SK-MEL-5 (cell line): ENCODE results near the gene NTM. TPM values are rescaled to one million over a fixed set of nuclear protein-coding genes. Genes with fewer than 3 reads are reported as not detected.
A peak's percentile ranks its signal among the peaks of the same experiment; 100 is the strongest.

Experiments used
- DNase-seq: peaks from one replicate; pipeline ENCODE4 v3.0.0-alpha.2; 2016; ENCODE audit warnings: low read depth, low spot score
- in situ Hi-C: cut with HindIII; loops from 2 replicates; pipeline ENCODE4 v1.10.0; 2016; ENCODE audit warnings: low sequenced_read_pairs, high pct_unique_total_duplicates, low pct_unique_long_range_greater_than_20kb
- total RNA-seq: library from RNA; depleted of rRNA; stranded (reverse); fragments of >200 nt; shearing (Covaris generic); gene quantifications from 2 replicates; pipeline ENCODE4 v1.2.3, GENCODE V29; 2014

The NTM gene
- total RNA-seq, 1 experiment from 2014 or later = 0.95 TPM

GRCh38 chr11:132228746-132229325 lies 858.4 kb downstream of the NTM start:
- in situ Hi-C loops = no loop called here
- DNase-seq = no peak

- DNase-seq = no peak
- in situ Hi-C loops = no loop called here
Observed at GRCh38 chr11:132231656-132232347, 861.4 kb downstream of the NTM start.

GRCh38 chr11:132234878-132235277 lies 864.5 kb downstream of the NTM start:
- no peak for DNase-seq
- in situ Hi-C loops = no loop called here

- DNase-seq = no peak
- in situ Hi-C loops = no loop called here
Observed at GRCh38 chr11:132237781-132238180, 867.4 kb downstream of the NTM start.

- in situ Hi-C loops = no loop called here
- no peak for DNase-seq
Observed at GRCh38 chr11:132238331-132238866, 868.0 kb downstream of the NTM start.

- no peak for DNase-seq
- in situ Hi-C loops = no loop called here
Observed at GRCh38 chr11:132240374-132240773, 870.0 kb downstream of the NTM start.

- DNase-seq = no peak
- in situ Hi-C loops = no loop called here
Observed at GRCh38 chr11:132242632-132243031, 872.2 kb downstream of the NTM start.

- in situ Hi-C loops = no loop called here
- no peak for DNase-seq
Observed at GRCh38 chr11:132244846-132245245, 874.4 kb downstream of the NTM start.

- in situ Hi-C loops = no loop called here
- no peak for DNase-seq
Observed at GRCh38 chr11:132245403-132246385, 875.3 kb downstream of the NTM start.

- DNase-seq = peak; percentile 16
- in situ Hi-C loops = no loop called here
Observed at GRCh38 chr11:132248580-132248979, 878.2 kb downstream of the NTM start.

- in situ Hi-C loops = no loop called here
- DNase-seq = no peak
Observed at GRCh38 chr11:132249256-132249655, 878.8 kb downstream of the NTM start.

GRCh38 chr11:132251061-132251460 lies 880.6 kb downstream of the NTM start:
- no peak for DNase-seq
- in situ Hi-C loops = no loop called here

- in situ Hi-C loops = no loop called here
- no peak for DNase-seq
Observed at GRCh38 chr11:132253469-132254264, 883.3 kb downstream of the NTM start.

GRCh38 chr11:132254906-132255305 lies 884.5 kb downstream of the NTM start:
- in situ Hi-C loops = no loop called here
- DNase-seq = no peak

- in situ Hi-C loops = no loop called here
- no peak for DNase-seq
Observed at GRCh38 chr11:132256528-132257279, 886.3 kb downstream of the NTM start.

GRCh38 chr11:132257871-132258270 lies 887.5 kb downstream of the NTM start:
- in situ Hi-C loops = no loop called here
- DNase-seq = no peak

GRCh38 chr11:132258875-132259274 lies 888.5 kb downstream of the NTM start:
- in situ Hi-C loops = no loop called here
- DNase-seq = no peak
